DMS79 treated with DMSO at 0.1 percent for 48 hours (cell line): Measurements from ENCODE around the gene ENO4.

Experiments used
- DNase-seq: peaks from one replicate; lab custom pipeline; 2025; lab: John Stamatoyannopoulos, UW

The ENO4 gene

DNA sequence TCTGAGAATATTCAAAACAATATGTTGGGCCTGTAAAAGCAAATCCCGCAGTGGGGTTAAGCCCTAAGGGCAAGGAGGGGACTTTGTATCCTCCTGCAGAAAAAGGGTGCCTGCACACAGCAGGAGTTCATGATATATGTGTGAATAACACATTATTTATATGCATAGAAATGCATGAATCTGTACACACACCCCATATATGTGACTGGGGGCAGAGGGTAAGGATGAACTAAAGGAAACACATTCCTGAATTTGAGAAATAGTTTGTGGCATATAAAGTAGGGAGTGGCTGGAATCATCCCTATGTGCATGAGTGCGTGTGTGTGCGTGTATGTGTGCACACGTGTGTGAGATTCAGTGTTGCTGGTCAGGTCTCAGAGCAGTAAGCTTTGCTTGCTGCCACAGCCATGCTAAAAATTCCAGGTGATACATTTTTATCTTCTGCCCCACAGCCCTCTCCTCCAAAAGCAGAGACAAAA, 18.9 kb downstream of the ENO4 start:
- no peak for DNase-seq

DNA sequence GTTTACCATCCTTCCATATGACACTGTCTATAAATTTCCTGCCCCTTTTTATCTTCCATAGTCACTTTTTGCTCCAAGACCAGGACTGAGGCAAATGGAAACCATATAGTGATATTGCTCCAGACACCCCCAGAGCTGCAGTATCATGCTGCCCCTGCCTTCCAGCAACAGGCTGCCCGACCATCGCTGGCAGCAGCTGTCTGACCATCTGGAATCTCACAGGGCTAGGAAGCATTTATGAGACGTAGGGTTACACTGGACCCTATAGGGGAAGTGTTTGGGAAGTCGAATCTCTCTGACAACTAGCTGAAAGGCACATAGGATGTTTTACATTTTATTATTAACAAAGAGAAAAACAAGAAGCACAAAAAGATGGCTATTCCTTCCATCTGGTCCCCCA, 19.4 kb downstream of the ENO4 start:
- DNase-seq, result no peak

DNA sequence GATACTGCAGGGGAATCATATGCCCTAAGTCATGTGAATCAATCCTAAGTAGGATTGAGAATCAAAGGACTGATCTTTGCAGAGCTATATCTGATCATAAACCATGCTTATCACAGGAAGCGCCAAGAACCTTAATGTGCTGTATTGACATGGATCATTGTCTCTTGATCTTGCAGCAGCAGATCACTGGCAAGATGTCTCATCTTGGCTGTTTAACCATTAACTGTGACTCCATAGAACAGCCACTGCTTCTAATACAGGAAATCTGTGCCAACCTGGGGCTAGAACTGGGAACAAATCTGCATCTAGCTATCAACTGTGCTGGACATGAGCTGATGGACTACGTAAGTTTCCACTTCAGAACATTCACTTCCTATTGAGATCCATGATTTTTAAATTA, 21.6 kb downstream of the ENO4 start:
- no peak for DNase-seq

DNA sequence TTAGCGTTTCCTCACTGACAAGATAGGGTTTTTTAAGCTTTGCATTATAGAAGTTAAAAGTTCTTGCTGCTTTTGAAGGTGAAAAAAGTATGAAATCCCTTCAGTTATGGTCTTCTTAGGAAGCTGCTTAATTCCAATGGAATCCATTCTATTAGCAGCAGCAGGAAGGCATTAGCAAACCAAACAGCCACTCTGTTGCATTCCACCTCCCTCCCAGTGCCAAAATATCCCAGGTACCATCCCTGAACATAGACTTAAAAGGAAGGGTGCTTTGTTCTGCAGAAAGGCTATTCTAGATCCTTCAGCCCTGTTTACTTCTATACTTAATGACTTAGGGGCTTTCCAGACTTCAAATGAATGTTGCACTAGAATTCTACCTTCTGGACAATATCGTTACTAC, 23.8 kb downstream of the ENO4 start:
- no peak for DNase-seq

DNA sequence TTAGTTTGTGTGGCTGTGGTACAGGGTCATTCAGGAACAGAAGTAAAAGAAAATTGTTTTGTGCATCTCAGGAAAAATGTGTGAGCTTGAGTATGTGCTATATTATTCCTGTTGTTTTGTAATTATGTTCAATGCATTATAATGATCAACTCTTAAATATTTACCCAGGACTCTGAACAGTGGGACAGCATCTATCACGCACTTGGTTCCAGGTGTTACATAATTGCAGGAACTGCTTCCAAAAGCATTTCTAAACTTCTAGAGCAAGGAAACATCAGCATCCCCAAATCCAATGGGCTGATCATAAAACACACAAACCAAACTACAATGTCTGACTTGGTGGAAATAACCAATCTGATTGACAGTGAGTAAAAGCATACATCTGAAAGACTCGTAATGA, 26.6 kb downstream of the ENO4 start:
- DNase-seq, result no peak

DNA sequence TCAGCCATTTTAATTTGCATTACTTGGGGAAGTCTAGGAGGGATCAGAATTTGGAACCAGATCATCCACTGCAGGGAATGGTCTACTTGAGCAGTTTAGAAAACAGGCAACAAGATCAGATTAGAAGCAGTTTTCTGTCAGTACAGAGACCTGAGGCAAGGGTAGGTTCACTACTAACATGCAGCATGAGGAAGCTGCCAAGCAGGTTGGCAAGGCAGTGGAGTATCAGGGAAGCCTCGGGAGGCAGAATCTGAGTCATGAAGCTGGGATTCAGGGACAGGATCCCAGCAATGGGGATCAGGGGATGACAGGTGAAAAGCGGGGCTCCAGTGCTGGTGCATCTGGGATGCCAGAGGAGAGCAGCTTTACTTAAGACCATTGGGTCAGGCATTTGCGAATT, 28.1 kb downstream of the ENO4 start:
- no peak for DNase-seq

DNA sequence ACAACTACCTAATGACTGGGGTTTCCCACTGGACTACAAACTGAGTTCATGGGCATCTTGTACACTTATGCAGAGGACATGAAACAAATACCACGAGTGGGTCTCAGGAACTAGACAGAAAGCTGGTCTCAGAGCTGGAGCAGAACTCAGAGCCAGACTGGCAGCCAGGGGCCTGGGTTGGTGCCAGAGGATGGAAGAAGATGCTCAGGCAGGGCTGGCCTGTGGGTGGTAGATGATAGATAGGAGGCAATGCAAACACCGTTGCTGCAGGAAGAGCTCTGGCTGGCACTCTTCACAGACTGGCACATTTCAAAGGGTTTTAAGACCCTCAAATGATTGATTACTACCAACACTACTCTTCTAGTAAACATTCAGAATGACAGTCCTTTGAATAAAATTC, 28.8 kb downstream of the ENO4 start:
- no peak for DNase-seq

DNA sequence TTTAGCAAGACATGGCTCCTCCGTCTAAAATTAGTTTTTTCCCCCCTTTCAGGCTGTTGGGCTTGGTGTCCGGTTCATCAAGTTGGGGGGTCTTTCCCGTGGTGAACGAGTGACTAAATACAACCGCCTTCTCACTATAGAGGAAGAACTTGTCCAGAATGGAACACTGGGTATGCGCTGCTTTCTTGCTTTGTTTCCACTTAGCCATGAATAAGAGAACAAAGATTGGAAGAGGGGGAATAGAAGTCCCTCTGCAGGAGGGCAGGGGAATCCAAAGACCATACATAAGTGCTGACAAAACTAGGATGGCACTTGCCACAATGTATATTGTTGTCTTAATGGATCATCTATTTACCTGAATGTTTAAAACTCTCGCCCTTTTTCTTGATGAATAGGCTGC, 30.5 kb downstream of the ENO4 start:
- DNase-seq, result no peak

DNA sequence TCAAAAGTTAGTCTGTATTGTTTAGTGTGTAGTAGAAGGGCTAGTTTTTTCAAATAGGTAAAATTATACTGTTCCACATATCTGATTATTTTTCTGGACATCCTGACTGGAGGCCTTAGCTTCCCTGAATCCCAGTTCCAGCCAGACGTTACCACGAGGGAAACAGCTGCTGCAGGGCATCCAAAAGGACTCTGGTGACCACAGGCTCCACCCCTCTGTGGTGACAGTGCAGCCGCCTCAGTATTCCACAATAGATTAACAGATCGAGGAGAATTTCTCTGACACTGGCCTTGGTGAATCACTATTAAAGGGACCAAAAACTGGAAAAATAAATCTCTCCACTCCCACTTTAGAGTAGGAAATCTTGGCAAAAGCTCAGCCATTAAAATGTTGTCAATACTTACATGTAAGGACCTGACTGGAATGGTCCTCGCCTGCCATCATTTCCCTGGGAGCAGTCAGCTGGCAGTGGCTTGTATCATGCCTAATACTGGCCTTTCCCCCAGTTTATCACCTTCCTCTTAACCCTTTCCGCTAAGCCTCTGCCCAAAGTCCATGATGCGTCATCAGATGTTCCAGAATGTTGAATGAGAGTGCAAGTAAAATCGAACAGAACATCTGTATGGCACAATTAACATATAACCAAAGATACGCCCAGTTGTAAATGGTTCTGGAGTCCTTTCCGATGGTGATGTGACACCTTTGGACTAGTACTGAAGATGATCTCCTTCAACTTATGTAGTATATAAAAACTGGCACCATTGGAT, 31.6 kb downstream of the ENO4 start:
- DNase-seq, result no peak

DNA sequence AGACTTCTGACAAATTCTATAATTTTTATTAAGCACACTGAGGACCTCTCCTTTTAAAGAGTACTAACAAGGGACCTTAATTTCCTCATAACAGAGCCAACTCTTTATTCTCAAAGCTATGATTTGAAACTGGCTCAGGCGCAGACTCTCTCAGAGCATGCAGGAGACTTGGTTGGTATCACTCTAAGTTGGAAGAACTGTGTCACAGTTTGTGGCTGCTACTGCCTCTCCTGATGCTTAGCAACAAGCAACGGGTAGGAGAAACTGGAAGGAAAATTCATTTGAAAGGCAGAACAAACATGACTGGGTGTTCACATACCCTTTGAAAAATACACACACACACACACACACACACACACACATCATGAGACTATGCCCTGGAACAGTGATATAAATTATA, 33.3 kb downstream of the ENO4 start:
- no peak for DNase-seq

DNA sequence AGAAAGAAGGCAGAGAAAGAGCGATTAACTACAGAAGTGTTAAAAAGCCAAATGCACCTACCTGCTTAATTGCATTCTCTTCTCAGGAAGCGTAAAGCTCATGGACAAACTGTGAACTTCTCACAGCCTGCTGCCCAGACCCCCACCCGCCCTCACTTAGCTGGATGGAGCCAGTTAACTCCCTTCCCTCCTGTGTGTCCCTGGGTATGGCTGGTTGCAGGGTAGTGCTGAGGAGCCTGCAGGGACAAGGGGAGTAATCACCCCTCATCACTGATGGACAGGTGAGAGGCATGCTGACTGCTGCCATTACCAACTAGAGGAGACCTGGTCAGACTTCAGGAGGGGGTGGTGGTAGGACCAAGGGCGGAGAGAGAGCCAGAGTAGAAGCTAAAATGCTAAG, 37.5 kb downstream of the ENO4 start:
- no peak for DNase-seq

DNA sequence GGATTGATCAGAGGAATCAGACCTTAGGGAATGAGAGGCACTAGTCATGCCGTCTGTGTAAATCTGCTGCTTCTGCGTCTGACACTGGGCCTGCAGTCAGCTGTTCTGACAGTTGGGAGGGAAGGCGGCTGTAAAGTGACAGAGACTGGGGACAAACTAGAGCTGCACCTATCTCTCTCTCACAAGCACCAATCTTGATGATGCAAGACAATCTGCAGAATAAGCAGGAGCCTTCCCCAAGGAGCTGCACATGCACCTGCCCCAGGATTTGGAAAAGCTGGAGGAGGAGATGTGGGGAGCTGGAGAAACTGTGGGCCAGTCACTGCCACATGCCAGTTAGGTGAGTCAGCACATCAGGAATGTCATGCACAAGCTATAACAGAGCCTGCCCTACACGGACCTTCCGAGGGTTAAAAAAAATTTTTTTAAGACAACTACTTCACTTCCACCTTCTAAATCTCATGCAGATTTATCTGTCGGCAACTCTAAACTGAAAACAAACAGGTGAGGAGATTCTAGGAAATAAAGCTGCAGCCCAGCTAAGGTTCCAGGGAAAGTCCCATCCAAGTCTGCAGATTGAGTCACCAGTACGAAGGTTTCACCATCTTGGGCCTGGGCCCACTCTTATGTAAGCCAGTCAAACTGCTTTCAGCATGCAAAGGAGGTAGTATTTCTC, 39.2 kb downstream of the ENO4 start:
- DNase-seq, result no peak

DNA sequence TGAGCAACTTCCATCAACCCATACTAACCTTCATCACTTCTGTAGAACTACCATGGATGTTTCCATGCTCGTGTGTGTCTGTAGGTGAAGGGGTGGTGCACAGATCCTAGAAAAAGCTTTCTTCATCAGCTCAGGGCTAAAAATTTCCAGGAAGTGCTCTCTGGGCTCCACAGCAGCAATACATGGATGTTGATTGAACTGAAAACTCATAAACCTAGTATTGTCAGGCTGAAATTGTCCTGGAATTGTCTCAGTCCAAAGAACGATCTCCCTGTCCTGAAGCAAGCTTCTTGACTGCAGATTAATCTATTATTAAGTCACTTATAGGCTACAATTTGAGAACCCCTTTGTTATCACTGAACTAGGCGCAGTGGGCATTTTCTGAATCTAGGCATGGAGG, 39.8 kb downstream of the ENO4 start:
- DNase-seq, result no peak

DNA sequence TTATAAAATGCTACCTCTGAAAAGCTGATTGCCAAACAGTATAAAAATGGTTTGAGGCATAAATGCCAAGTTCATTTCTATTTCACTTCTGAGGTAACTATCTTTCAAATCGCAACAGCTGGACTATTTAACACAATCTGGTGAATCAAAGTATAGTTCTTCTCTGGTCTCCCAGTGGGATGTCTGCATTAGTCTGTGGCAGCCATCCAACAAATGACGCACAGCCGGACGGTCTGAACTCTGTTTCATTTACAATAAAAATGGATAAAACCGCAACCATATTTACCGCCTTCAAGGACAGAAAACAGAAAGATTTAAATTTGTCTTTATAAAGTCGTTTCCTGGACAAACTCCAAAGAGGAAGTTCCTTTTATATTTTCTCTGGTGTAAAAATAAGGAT, 41.9 kb downstream of the ENO4 start:
- no peak for DNase-seq

DNA sequence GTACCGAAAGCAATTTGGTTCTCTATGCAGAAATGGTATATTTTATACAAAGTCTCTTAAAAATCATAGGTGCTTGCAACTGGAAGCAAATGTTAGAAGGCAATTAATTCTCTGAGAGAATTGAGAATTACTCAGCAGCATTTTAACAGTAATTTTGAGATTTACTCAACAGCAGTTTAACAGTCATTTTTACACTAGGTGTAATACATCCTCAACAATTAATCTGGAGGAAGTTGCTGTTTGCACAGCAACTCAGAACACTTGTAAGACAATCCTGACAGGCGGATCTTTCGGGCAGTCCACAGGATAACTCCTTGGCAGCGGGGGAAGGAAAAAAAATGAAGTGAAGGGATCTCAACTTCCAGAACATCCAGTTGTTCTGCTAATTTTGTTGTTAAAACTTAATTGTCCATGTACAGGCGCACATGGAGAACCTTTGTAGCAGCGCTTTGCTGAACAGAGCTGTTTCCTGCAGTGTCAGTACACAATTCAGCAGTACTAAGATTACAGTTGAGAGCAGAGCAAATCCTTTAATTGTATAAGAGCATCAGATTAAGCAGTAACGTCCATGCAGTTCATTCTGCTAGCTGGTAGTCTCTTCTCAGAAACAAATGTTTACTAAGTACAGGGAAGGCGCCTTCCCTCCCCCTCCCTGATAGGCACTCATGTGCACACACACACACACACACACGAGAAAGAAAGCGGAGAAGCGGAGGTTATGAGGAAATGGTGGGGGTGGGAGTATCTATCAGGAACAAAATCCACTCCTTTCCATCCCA, 43.8 kb downstream of the ENO4 start:
- peak; percentile 42 for DNase-seq

DNA sequence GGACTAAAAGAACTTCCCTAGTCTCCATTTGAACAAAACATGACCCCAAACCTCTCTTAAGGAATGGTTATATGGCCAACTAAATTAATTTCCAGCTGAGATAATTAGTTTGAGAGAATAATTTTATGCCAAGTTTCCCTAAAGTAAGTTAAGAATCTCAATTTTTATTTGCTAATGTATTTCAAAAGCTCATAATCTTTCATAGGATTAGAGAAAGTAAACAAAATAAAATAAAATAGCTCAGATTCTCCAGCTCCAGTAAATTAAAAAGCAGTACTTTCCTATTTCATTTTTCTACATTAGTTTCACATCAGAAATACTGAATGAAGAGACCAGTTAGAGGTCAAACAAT, 44.4 kb downstream of the ENO4 start:
- no peak for DNase-seq

DNA sequence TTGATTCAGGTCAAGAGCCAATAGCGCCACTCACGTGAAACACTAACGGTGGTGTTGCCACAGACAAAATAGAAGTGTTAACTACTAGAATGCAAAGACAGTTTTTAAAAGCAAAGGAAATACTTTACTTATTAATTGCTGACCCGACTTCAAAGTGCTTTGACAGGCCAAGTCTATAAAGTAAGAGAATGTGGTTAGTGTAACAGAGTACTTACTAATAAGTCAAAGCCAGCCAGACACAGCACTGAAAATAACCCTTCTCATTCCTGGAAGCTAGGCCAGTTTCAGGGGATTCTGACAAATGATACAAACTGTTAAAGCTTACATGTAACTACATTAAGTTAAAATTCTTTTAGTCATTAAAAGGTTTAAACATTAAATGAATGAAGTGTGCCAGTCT, 50.3 kb downstream of the ENO4 start:
- no peak for DNase-seq

DNA sequence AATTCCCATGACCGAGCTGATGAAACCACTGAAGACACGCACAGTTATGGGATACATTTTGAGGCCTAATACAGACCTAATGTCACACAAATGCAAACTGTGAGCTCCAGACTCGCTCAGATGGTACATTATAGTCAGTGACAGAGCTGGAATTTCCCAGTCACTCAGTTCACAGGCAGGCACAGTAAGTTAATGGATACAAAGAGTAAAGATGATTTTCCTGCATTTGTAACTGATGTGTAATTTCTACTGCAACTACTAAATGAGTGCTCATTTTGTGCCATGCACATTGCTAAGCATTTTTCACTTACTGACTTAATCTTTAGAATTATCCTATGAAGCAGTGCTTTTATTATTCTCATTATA, 56.5 kb downstream of the ENO4 start:
- DNase-seq, result no peak

DNA sequence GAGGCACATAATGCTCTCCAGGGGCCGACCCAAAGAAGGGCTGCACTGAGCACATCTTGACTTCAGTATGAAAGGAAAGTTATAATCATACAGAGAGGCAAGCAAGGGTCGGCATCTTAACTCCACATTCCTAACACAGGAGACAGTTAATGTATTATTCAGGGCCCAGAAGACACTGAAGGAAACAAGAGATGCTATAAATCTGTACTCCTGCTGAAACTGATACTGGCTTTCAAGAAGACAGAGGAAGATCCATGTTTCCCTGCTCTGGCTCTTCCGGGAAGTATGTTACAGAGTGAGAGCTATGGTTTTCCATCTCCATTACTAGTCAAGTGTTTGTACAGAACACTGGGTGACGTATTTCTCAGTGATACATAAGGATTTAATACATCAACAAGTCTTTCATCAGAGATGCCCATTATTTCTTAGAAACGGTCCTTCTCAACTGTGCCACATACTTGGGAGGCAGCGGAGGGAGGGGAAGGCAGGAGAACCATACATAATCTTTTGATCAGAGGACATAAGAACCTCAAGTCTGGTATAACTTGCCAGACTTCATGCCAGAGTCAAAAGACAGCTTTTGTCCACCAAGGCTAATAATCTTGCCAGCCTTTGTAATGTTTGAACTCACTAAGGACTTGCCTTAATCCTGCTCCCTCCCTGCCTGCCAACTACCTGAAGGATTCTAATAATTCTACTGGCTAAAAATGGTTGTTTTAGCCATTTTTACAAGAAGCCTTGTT, 58.1 kb downstream of the ENO4 start:
- DNase-seq, result no peak

DNA sequence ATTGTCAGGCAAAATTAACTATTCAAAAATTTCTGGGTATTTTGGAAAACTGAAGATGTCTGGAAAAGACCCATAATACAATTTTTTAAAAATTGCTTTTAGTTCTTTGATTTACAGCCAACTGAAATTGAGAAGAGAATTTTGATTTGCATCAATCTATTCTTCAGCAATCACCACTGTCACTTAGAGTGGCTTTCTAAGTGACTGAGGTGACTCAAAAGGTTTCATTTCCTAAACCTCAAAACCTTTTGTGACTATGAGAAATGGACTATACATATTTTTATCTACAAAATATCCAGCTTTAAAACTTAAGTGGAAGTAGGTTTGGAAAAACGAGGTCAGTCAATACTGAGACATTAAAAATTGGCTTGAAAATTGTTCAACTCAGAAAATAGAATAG, 60.0 kb downstream of the ENO4 start:
- DNase-seq, result no peak

DNA sequence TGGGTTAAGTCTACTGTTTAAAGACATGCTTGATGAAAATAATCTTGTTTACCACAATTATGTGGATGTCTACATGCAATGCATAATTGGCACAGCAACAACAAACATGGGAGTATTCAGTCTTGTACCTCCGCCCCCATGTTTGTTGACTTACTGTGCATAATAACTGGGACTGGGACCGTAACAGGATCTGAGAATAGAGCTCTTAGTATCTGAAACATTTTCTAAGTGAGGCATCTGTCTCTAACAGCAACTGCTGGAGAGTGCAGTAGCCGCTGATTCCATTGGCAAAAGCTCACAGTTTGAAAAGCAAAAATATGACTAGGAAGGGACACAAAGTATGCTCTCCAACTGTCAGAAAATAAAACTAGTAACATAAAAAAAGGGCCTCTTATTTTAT, 61.6 kb downstream of the ENO4 start:
- DNase-seq, result no peak

DNA sequence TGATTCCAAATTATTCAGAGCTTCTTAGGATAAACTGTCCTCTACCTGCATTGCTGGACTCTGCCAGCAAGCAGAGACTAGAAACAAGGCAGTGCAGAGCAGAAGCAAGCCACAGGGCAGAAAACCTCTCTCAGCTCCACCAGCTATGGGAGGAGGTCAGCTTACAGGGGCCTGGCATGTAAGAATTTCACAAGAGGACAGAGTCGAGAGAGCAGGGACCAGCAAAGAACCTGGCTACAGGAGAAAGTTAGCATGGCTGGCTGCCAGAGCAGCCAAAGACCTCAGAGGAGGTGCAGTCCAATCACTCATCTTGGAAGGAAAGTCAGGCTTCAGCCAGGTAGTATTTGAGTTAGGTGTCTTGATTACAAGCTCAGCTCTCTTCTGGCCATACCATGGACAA, 62.9 kb downstream of the ENO4 start:
- DNase-seq, result no peak

DNA sequence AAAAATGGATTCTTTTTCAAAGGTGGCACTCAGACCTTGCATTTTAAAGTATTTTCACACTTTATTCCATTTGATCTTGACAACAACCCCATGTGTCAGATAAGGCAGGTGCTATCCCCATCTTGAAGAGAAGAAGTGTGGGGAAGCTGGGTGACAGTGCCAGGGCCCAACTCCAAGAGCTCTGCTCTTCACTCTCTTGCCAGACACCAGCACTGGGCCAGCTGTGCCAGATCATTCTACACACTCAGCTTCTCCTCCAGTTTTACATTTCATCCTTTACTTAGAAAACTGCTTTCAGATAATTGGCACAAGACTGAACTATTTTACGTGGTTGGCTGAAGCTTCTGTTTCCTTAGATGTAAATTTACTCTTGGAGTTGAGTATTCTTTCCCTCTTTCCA, 64.4 kb downstream of the ENO4 start:
- DNase-seq, result no peak
